ENCODE data around the gene TMPRSS3. TPM values are rescaled to one million over a fixed set of nuclear protein-coding genes. Genes with fewer than 3 reads are reported as not detected.

TMPRSS3 gene
- total and polyA plus RNA-seq, 8 donors: 0.43 to 4.8 (median 0.81) TPM

- peaks cover 0 to 11% of the 10 kb centered on the region in 2 donors for H3K9me3 ChIP-seq
- DNase-seq (no peak), ATAC-seq (peak; percentile 14)
- TF ChIP-seq, protein P1, sequence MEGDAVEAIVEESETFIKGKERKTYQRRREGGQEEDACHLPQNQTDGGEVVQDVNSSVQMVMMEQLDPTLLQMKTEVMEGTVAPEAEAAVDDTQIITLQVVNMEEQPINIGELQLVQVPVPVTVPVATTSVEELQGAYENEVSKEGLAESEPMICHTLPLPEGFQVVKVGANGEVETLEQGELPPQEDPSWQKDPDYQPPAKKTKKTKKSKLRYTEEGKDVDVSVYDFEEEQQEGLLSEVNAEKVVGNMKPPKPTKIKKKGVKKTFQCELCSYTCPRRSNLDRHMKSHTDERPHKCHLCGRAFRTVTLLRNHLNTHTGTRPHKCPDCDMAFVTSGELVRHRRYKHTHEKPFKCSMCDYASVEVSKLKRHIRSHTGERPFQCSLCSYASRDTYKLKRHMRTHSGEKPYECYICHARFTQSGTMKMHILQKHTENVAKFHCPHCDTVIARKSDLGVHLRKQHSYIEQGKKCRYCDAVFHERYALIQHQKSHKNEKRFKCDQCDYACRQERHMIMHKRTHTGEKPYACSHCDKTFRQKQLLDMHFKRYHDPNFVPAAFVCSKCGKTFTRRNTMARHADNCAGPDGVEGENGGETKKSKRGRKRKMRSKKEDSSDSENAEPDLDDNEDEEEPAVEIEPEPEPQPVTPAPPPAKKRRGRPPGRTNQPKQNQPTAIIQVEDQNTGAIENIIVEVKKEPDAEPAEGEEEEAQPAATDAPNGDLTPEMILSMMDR (IDR thresholded peaks at IDR 0.05): no peak
- no peak overlapping the region for H3K27ac ChIP-seq
- H3K4me3 ChIP-seq: no peak overlapping the region
- peaks cover 0 to 3% of the 10 kb centered on the region in 2 donors for H3K27me3 ChIP-seq
- peaks cover 0 to 7% of the 10 kb centered on the region in 2 donors for H3K4me1 ChIP-seq
- H3K36me3 ChIP-seq: no peaks in the 10 kb centered on the region
- intact Hi-C loops (cut with DNase I): loop anchor here in 1 of 2 donors (10.0 kb wide), 1 partner anchor 95 kb away; no protein-coding TSS in a partner anchor
Measured at GRCh38 chr21:42429856-42430255, 34.0 kb upstream of the TMPRSS3 start.

DNA sequence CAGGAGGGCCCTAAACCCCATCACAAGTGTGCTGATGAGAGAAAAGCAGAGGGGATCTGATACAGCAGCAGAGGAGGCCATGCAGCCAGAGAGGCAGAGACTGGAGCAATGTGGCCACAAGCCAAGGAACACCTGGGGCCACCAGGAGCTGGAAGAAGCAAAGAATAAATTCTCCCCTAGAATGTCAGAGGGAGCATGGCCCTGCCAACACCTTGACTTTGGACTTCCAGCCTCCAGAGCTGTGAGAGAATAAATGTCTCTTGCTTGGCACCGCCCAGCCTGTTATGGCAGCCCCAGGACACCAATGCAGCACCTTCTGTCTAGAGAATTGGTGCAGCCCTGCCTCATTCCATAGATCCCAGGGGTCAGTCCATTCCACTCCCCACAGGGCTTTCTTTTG is 33.2 kb upstream of the TMPRSS3 start:
- H3K27ac ChIP-seq: no peak overlapping the region
- no peak overlapping the region for H3K4me3 ChIP-seq
- intact Hi-C loops (cut with DNase I): no loop called here
- ATAC-seq (no peak), DNase-seq (no peak)
- H3K4me1 ChIP-seq: peaks cover 0 to 15% of the 10 kb centered on the region in 2 donors
- H3K9me3 ChIP-seq: peaks cover 0 to 11% of the 10 kb centered on the region in 2 donors
- TF ChIP-seq, protein P1 (IDR thresholded peaks at IDR 0.05): no peak
- no peaks in the 10 kb centered on the region for H3K36me3 ChIP-seq
- peaks cover 0 to 3% of the 10 kb centered on the region in 2 donors for H3K27me3 ChIP-seq

- DNase-seq: no peak
- ATAC-seq: no peak
- intact Hi-C loops (cut with DNase I): no loop called here
Measured at GRCh38 chr21:42427809-42428419, 32.1 kb upstream of the TMPRSS3 start.

GRCh38 chr21:42426876-42427480 is 31.1 kb upstream of the TMPRSS3 start:
- peaks cover 0 to 18% of the 10 kb centered on the region in 2 donors for H3K4me1 ChIP-seq
- no peak overlapping the region for H3K27ac ChIP-seq
- ATAC-seq: no peak

More at GRCh38 chr21:42427809-42428419, 32.1 kb upstream of the TMPRSS3 start:
- Histone ChIP-seq H3K27me3 (peaks cover 0 to 3% of the 10 kb centered on the region in 2 donors), H3K36me3 (no peaks in the 10 kb centered on the region), H3K9me3 (peaks cover 0 to 11% of the 10 kb centered on the region in 2 donors), H3K27ac (no peak overlapping the region), H3K4me1 (peaks cover 0 to 18% of the 10 kb centered on the region in 2 donors), H3K4me3 (no peak overlapping the region)
- TF ChIP-seq, protein P1 (IDR thresholded peaks at IDR 0.05): no peak

DNA sequence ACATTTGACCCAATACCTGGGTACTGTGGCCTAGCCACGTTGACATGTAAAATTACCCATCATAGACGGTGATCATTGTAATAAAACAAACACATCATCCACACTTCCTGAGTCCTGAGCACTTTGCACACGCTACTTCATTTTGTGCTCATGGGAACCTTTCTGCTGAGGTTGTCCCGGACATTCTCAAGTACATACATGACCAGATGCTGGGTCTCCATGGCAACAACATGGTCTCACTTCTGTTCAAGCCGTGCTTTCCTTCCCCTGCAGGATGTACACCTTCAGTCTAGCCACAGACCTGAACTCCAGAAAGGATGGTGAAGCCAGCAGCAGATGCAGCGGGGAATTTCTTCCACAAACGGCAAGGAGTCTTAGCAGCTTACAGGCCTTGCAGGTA is 30.6 kb upstream of the TMPRSS3 start:
- Histone ChIP-seq H3K9me3 (no peaks in the 10 kb centered on the region), H3K4me3 (no peak overlapping the region), H3K4me1 (peaks cover 0 to 18% of the 10 kb centered on the region in 2 donors), H3K27ac (no peak overlapping the region), H3K27me3 (peaks cover 0 to 3% of the 10 kb centered on the region in 2 donors), H3K36me3 (no peaks in the 10 kb centered on the region)
- no peak for DNase-seq
- no peak for ATAC-seq
- intact Hi-C loops (cut with DNase I): no loop called here
- TF ChIP-seq, protein P1 (IDR thresholded peaks at IDR 0.05): no peak

More at GRCh38 chr21:42426876-42427480, 31.1 kb upstream of the TMPRSS3 start:
- TF ChIP-seq, protein P1 (IDR thresholded peaks at IDR 0.05): no peak
- Histone ChIP-seq H3K27me3 (peaks cover 0 to 3% of the 10 kb centered on the region in 2 donors), H3K9me3 (peaks cover 0 to 2% of the 10 kb centered on the region in 2 donors), H3K36me3 (no peaks in the 10 kb centered on the region), H3K4me3 (no peak overlapping the region)
- intact Hi-C loops (cut with DNase I): no loop called here
- no peak for DNase-seq

Measured in left lung (tissue), 10 donors.